MM.1S (cell line): ENCODE data around the gene AP3B1.

Experiments used
- CTCF ChIP-seq: fragments of 300-600 bp; sonication (generic); IDR thresholded peaks from 2 replicates; pipeline ENCODE4 v1.5.1; 2016; ENCODE audit warnings: antibody characterized with exemption, low read length, mixed read lengths
- EZH2 ChIP-seq: fragments of 300-600 bp; sonication (generic); optimal IDR thresholded peaks from 2 replicates; pipeline ENCODE3; 2017; ENCODE audit warnings: low read depth, mild to moderate bottlenecking, antibody characterized with exemption, low read length, mixed read lengths
- EZH2phosphoT487 ChIP-seq: fragments of 300-600 bp; sonication (generic); IDR thresholded peaks from 2 replicates; pipeline ENCODE4 v1.6.1; 2018; ENCODE audit warnings: antibody characterized with exemption, low read length

GRCh38 chr5:78300464-78301045 is 6.1 kb upstream of the AP3B1 start:
- no peak for TF ChIP-seq EZH2
- TF ChIP-seq CTCF: peak; percentile 41
- TF ChIP-seq EZH2phosphoT487: no peak
